Endothelial cell of umbilical vein (primary cell): ENCODE data around the gene FNDC3A.

ENCODE experiments used
- CTCF ChIP-seq, 2 donors: IDR thresholded peaks; 1 replicate in 1 of 2; 2 replicates in 1 of 2; pipeline ENCODE4 v1.5.1; 2011; ENCODE audit warnings: low read length in 2 of 2, mild to moderate bottlenecking in 2 of 2, moderate library complexity in 2 of 2, control low read depth in 1 of 2, inconsistent platforms in 1 of 2, low read depth in 1 of 2; ENCODE audit not compliant: insufficient read depth in 1 of 2; ENCODE audit errors: extremely low read depth in 1 of 2
- MYC ChIP-seq: IDR thresholded peaks from one replicate; pipeline ENCODE4 v1.6.1; 2011; ENCODE audit warnings: mild to moderate bottlenecking, low read depth, low read length
- POLR2A ChIP-seq: IDR thresholded peaks from 2 replicates; pipeline ENCODE4 v1.6.1; 2012; ENCODE audit warnings: low read depth, mild to moderate bottlenecking, control low read depth, low read length
- POLR2AphosphoS5 ChIP-seq: IDR thresholded peaks from 2 replicates; pipeline ENCODE4 v1.6.1; 2012; ENCODE audit warnings: low read depth, mild to moderate bottlenecking, control low read depth, low read length, moderate library complexity; ENCODE audit not compliant: insufficient read depth

- TF ChIP-seq CTCF (IDR thresholded peaks at IDR 0.05; ENCODE audit: extremely low read depth in 1 of 2, insufficient read depth in 1 of 2, low read depth in 1 of 2, low read length in 2 of 2) (no peak), POLR2A (no peak), MYC (no peak), POLR2AphosphoS5 (no peak)
Measured at GRCh38 chr13:48945626-48946025, 30.1 kb upstream of the FNDC3A start.
